Body of pancreas (tissue), 4 donors: ENCODE measurements around the gene TEX2.

ENCODE experiments used
- CTCF ChIP-seq, 7 experiments: fragments of 450-650 bp in 4 of 7; fragments of 200-600 bp in 3 of 7; sonication (generic) in 3 of 7; IDR thresholded peaks; one replicate each; pipeline ENCODE4 v1.5.1; 2016 to 2019; ENCODE audit warnings: antibody characterized with exemption in 7 of 7
- POLR2A ChIP-seq, 3 donors: fragments of 450-650 bp; IDR thresholded peaks; one replicate each; pipeline ENCODE4 v1.6.1; 2016; ENCODE audit warnings: antibody characterized with exemption in 3 of 3, mild to moderate bottlenecking in 2 of 3

GRCh38 chr17:64240741-64241347, 22.2 kb downstream of the TEX2 start:
- TF ChIP-seq CTCF (IDR thresholded peaks at IDR 0.05) (no peak), POLR2A (IDR thresholded peaks at IDR 0.05) (no peak)
